ENCODE results near the gene RNF224.

Gene RNF224

GRCh38 chr9:137227054-137227852 is at the start of gene RNF224:
RNF224 (plus strand) TSS chr9:137227502; CDS start chr9:137228336, 834 bp downstream.
- DNase-seq (ENCODE audit: low read depth): peak; percentile 51

GRCh38 chr9:137178201-137178938 is 48.9 kb upstream of the RNF224 start:
- DNase-seq (ENCODE audit: low read depth): no peak

DNA sequence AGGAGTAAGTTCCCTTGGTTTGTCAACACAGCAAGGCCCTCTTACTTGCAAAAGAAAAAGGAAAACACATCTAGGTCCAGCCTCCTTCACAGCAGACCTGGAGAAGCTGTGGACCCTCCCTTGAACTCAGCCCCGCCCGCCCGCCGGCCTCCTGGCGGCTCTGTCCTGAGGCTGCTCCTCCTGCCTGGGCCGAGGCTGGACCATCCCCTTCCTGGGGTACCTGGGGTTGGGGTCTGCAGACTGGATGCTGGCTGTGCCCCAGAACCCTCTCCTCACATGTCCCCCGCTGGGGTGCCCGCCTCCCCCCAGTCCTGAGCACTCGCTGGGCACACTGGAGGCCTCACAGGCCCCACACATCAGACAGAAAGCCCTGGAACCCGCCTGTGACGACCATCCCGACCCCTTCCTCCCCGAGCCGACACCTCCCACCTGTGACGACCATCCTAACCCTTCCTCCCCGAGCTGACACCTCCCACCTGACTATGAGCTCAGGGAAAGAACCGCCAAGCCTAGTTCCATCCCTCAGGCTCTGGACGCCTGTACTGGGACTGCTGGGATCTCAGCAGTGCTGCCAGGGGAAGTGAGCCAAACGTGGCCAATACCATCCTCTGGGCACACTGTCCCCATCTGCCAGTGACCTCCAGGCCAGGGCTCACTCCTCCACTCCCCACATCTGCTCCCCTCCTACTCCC is 48.2 kb upstream of the RNF224 start:
- no peak for DNase-seq (ENCODE audit: low read depth)

DNA sequence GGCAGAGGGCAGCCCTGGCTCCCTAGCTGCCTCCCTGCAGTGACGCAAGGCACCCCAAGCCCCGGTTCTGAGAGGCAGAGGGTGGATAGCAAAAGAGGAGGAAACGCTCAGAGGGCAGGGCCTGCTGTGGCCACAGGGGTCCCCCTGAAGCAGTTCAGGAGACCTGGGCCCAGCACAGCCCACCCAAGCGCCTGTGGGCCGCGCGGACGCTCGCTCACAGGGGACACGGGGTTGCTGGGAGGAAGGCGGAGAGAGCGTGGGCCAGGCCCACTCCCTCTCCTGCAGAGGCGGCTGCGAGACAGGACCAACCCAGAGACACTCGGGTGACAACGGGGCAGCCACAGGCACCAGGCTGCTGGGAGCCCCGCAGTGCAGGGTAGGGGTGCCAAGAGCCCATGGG is 47.5 kb upstream of the RNF224 start:
- no peak for DNase-seq (ENCODE audit: low read depth)

GRCh38 chr9:137180491-137180890 is 46.8 kb upstream of the RNF224 start:
- DNase-seq (ENCODE audit: low read depth): no peak

DNA sequence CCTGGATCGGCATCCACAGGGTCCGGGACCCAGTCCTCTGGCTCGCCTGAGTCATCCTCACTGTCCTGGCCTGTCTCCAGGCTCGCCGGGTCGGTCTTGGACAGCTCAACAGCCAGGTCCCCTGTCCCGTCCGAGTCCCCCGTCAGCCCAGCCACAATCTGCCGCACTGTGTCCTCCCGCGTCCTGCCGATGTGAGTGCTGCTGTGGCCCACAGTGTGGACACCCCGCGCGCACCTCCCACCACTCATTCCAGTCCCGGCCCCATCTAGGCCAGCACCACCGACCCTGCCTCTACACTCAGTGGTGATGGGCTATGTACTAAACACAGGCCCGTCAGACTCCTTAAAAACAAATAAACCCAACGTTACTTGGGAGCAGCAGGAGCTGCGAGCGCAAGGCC is 45.6 kb upstream of the RNF224 start:
- DNase-seq (ENCODE audit: low read depth): no peak

DNA sequence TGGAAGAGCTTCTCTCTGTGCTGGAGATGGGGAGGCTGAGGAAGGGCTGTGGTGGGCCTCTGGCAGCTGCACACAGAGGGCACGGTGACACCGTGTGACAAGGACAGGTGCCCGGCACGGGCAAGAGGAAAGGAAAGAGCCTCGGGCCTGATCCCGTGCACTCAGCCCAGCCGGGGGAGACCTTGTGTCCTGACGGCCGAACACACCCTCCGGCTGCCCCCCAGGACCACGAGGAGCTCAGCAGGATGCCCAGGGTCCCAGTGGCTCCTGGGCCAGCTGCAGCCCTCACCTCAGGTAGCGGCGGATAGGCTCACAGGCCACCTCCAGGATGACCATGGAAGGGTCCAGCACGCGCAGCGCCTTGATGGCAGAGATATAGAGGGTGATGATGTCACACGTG is 44.5 kb upstream of the RNF224 start:
- DNase-seq (ENCODE audit: low read depth): no peak

GRCh38 chr9:137183980-137184595 is 43.2 kb upstream of the RNF224 start:
- no peak for DNase-seq (ENCODE audit: low read depth)

DNA sequence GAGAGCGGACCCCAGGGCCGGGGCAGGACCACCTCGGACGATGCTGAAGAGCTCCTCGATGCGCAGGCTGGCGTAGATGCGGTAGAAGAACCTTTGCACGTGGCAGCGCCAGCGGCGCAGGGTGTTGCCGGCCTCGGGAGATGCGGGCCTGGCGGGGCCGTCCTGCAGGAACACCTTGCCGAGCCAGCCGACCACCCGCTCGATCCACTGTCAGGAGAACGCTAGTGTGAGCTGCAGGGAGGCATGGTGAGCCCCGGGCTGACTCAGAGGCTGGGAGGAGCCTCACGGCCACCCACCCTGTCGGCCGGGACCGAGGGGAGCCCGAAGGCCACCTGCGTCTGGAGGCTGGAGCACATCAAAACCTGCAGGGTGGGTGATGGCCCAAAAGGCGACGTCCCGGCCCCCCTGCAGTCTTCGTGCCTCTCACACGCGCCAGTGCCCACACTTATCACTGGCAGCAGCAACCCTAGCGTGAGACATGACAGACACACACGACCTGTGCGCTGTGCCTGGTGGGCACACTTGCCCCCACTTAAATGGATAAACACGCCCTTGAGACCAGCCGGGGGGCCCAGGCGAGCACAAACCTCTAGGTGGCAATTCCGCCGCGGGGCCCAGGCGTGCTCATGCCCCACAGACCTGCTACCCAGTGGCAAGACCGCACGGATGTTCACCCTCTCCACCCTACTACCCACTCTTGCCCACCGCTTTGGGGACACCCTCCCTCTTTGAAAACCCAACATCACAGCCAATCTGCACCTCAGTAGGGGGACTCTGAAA is 42.2 kb upstream of the RNF224 start:
- DNase-seq (ENCODE audit: low read depth): no peak

DNA sequence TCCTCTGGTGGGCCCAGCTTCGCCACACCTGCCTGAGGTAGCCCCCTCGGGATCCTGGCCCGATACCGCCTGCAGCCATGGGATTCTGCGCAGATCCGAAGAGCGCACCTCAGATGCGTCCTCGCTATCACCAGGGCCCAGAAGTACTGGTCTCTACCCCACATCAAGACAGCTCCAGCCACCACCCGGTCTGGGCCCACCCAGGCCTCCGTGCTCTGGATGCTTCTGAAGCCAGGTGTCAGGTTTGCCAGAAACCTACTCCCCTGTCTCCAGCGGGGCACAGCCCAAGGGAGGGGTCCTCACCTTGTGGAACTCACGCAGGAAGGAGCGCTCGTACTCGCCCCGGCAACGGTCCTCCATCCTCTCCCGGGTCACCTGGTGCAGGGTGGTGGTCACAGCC is 41.4 kb upstream of the RNF224 start:
- DNase-seq (ENCODE audit: low read depth): no peak

DNA sequence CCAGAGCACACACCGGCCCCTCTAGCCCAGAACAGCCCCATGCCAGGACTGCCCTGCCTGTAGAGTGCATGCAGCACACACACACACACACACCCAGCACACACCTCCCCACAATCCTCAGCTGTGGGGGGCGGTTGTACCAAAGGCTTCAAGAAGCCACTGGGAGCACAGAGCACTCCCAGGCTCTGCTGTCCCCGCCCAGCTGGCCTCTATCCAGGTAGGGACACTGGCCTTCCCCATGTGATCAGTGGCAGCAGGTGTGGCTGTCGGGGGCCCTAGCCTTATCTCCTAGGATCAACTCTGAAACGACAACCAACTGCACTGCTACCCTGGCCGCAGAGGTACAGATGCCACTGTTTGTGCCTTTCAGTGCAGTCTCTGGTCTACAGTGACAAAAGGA is 40.9 kb upstream of the RNF224 start:
- DNase-seq (ENCODE audit: low read depth): no peak

GRCh38 chr9:137187386-137187785 is 39.9 kb upstream of the RNF224 start:
- DNase-seq (ENCODE audit: low read depth): no peak

GRCh38 chr9:137188086-137188489 is 39.2 kb upstream of the RNF224 start:
- no peak for DNase-seq (ENCODE audit: low read depth)

GRCh38 chr9:137188490-137189296 is 38.6 kb upstream of the RNF224 start, which contains the start of the genes ANAPC2 and SSNA1:
ANAPC2 (minus strand) TSS chr9:137188560; CDS start chr9:137188532, 28 bp downstream.
SSNA1 (plus strand) TSS chr9:137188676; CDS start chr9:137188727, 51 bp downstream.
- DNase-seq (ENCODE audit: low read depth): peak; percentile 94

GRCh38 chr9:137189297-137190295 is 37.7 kb upstream of the RNF224 start:
- DNase-seq (ENCODE audit: low read depth): no peak

DNA sequence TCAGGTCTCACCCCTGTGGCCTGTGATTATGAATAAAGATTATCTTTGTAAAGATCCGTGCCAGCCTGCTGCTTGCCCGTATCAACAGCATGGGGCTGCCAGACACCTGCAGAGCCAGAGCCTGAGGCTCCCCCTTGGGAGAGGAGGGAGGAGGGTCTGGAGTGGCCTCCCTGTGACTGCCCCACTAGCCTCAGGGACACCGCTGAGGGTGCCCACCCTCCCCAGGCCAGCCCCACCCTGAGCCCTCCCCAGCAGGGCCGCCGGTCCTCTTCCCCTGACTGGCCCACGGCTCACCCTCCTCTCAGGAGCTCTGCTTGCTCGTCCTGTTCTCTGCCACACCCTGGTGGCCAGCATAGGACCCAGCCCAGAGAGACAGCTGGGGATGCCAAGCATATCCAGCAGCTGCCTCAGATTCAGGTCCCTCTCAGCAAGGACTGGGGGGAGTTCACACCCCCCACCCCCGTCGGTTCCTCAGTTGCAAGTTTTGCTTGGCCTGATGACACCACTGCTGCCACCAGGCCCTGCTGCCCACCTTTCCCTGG is 36.9 kb upstream of the RNF224 start:
- no peak for DNase-seq (ENCODE audit: low read depth)

GRCh38 chr9:137191245-137191644 is 36.1 kb upstream of the RNF224 start:
- DNase-seq (ENCODE audit: low read depth): no peak

DNA sequence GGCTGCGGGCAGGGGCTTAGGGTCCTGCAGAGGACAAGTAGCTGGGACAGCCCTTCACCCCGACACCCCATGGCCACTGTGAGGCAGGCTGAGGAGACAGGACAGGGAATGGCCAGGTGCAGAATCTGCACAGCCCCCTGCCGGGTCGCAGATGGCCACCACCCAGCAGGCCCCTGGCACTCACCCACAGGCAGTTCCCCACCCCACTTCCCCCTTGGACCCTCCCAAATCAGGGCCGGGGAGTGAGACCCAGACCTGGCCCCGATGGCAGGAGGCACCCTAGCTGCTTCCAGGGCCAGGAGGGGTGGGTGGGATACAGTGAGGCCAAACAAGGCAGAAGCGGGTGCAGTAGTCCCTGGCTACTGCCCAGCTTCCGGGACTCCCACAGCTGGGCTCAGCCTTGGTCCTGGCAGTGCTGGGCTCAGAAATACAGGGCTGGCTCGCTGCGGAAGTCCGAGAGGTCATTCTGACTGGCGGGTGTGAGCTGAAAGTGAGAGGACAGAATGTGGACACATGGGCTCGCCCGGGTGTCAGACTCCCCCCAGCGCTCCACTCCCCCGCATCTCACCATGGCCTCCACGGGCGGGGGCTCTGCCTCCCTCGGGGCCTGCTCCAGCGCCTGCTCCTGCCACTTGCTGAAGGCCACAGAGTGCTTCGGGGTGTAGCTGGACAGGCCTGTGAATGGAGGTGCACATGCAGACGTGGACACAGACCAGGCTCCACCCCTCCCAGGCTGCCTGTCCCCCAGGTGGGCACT is 35.4 kb upstream of the RNF224 start:
- DNase-seq (ENCODE audit: low read depth): no peak
